Astrocyte of the hippocampus (primary cell): ENCODE measurements around the gene ST6GAL1.
"Not testable (repeated sequence)": the region's sequence is repeated elsewhere in the genome, so short reads cannot be mapped to it uniquely, and the experiment has no call there.

Experiments
- DNase-seq: peaks from one replicate; pipeline ENCODE4 v3.0.0; 2011; ENCODE audit warnings: low read depth, low spot score

Gene ST6GAL1

GRCh38 chr3:186967686-186968085 is 37.4 kb downstream of the ST6GAL1 start:
- no peak for DNase-seq

GRCh38 chr3:186969607-186970006 is 39.3 kb downstream of the ST6GAL1 start:
- DNase-seq = no peak

GRCh38 chr3:186971106-186971505 is 40.8 kb downstream of the ST6GAL1 start:
- not testable (repeated sequence) for DNase-seq

- peak; percentile 16 for DNase-seq
Observed at GRCh38 chr3:186971578-186971977, 41.3 kb downstream of the ST6GAL1 start.

- no peak for DNase-seq
Observed at GRCh38 chr3:186973702-186974101, 43.4 kb downstream of the ST6GAL1 start.

GRCh38 chr3:186974824-186975313 is 44.5 kb downstream of the ST6GAL1 start:
- no peak for DNase-seq

GRCh38 chr3:186975726-186976125 is 45.4 kb downstream of the ST6GAL1 start:
- no peak for DNase-seq

GRCh38 chr3:186976837-186977750 is 46.8 kb downstream of the ST6GAL1 start:
- DNase-seq = peak; percentile 68

- DNase-seq = no peak
Observed at GRCh38 chr3:186978712-186979111, 48.4 kb downstream of the ST6GAL1 start.

- DNase-seq = no peak
Observed at GRCh38 chr3:186979852-186980251, 49.5 kb downstream of the ST6GAL1 start.

- no peak for DNase-seq
Observed at GRCh38 chr3:186980989-186981388, 50.7 kb downstream of the ST6GAL1 start.

GRCh38 chr3:186983659-186984058 is 53.3 kb downstream of the ST6GAL1 start:
- DNase-seq = no peak

- DNase-seq = no peak
Observed at GRCh38 chr3:186984064-186984463, 53.7 kb downstream of the ST6GAL1 start.

- DNase-seq = no peak
Observed at GRCh38 chr3:186985661-186986364, 55.5 kb downstream of the ST6GAL1 start.

- DNase-seq = no peak
Observed at GRCh38 chr3:186986406-186986805, 56.1 kb downstream of the ST6GAL1 start.

GRCh38 chr3:186986816-186987215 is 56.5 kb downstream of the ST6GAL1 start:
- no peak for DNase-seq

GRCh38 chr3:186988806-186989205 is 58.5 kb downstream of the ST6GAL1 start:
- no peak for DNase-seq

- no peak for DNase-seq
Observed at GRCh38 chr3:186989429-186989828, 59.1 kb downstream of the ST6GAL1 start.

GRCh38 chr3:186990277-186990676 is 60.0 kb downstream of the ST6GAL1 start:
- DNase-seq = no peak

GRCh38 chr3:186990878-186991308 is 60.6 kb downstream of the ST6GAL1 start:
- peak; percentile 79 for DNase-seq

GRCh38 chr3:186991470-186991869 is 61.1 kb downstream of the ST6GAL1 start:
- DNase-seq = no peak

GRCh38 chr3:186992096-186992495 is 61.8 kb downstream of the ST6GAL1 start:
- not testable (repeated sequence) for DNase-seq
